Coronary artery (tissue), 2 donors: Measurements from ENCODE around the gene CRABP2.

ENCODE experiments used
- DNase-seq: peaks from one replicate; pipeline ENCODE4 v3.0.0-alpha.2; 2017; ENCODE audit warnings: low spot score
- H3K27ac ChIP-seq, 2 donors: fragments of 200-600 bp; sonication (generic); one replicate each; pipeline ENCODE4 v1.5.1; 2016 to 2019
- H3K4me3 ChIP-seq: fragments of 200-600 bp; sonication (generic); 2 replicates; pipeline ENCODE4 v1.5.1; 2016; ENCODE audit warnings: mild to moderate bottlenecking, moderate library complexity
- TF ChIP-seq, protein P1 (sequence below): fragments of 200-600 bp; sonication (generic); IDR thresholded peaks from one replicate; pipeline ENCODE4 v1.5.1; 2019; ENCODE audit warnings: antibody characterized with exemption

Gene CRABP2

DNA sequence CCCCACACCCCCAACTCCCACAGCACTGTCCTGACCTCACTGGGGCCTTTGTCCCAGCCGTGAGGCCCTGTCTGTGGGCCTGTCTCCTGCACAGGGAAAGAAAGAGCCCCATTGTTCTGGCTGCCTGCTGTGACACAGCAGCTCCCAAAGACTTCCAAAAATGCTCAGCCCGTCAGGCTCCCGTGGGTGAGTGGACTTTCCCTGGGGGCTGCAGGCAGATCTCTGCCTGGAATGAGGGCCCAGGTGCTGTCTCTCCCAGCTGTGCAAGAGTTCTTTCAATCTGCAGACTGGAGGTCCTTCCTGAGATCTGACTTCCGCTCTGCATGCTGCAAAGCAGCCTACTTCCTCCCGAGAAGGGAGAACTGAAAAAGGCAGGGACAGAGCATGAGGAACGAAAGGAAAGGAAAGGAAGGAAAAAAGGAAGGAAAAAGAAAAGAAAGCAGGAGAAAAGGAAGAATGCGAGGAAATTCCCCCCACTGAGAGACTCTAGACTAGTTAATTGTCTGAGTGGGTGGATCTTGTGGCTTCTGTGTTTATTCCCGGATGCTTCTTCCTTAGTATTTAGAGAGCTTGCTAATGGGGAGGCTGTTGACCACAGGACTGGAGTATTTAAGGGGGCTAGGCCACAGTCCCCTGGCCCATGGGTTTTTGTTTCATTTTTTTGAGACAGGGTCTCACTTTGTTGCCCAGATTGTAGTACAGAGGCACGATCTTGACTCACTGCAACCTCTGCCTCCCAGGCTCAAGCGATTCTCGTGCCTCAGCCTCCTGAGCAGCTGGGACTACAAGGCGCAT lies 43.2 kb downstream of the CRABP2 start:
- DNase-seq: no peak
- TF ChIP-seq, protein P1, sequence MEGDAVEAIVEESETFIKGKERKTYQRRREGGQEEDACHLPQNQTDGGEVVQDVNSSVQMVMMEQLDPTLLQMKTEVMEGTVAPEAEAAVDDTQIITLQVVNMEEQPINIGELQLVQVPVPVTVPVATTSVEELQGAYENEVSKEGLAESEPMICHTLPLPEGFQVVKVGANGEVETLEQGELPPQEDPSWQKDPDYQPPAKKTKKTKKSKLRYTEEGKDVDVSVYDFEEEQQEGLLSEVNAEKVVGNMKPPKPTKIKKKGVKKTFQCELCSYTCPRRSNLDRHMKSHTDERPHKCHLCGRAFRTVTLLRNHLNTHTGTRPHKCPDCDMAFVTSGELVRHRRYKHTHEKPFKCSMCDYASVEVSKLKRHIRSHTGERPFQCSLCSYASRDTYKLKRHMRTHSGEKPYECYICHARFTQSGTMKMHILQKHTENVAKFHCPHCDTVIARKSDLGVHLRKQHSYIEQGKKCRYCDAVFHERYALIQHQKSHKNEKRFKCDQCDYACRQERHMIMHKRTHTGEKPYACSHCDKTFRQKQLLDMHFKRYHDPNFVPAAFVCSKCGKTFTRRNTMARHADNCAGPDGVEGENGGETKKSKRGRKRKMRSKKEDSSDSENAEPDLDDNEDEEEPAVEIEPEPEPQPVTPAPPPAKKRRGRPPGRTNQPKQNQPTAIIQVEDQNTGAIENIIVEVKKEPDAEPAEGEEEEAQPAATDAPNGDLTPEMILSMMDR: no peak
- H3K27ac ChIP-seq: peak overlapping the region; percentile 80 to 92
- H3K4me3 ChIP-seq: no peak overlapping the region

DNA sequence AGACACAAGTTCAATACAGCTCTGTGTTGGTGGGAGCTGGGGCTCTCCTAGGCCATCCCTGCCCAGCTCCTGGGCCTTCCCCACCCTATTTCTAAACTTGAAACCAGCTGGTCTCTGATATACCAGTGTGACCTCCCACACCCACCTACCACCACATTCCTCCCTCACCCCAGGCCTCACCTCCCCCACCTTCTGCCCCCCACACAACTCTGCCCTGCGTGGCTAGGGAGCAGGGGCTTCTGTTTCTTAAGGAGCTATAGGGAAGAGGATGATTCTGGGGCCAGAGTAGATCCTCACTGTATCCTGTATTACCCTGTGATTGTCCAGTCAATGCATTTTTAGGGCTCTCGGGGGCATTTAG lies 44.7 kb downstream of the CRABP2 start:
- Histone ChIP-seq H3K4me3 (peak overlapping the region; percentile 32), H3K27ac (peak overlapping the region; percentile 80 to 92)
- no peak for DNase-seq
- TF ChIP-seq, protein P1: no peak

DNA sequence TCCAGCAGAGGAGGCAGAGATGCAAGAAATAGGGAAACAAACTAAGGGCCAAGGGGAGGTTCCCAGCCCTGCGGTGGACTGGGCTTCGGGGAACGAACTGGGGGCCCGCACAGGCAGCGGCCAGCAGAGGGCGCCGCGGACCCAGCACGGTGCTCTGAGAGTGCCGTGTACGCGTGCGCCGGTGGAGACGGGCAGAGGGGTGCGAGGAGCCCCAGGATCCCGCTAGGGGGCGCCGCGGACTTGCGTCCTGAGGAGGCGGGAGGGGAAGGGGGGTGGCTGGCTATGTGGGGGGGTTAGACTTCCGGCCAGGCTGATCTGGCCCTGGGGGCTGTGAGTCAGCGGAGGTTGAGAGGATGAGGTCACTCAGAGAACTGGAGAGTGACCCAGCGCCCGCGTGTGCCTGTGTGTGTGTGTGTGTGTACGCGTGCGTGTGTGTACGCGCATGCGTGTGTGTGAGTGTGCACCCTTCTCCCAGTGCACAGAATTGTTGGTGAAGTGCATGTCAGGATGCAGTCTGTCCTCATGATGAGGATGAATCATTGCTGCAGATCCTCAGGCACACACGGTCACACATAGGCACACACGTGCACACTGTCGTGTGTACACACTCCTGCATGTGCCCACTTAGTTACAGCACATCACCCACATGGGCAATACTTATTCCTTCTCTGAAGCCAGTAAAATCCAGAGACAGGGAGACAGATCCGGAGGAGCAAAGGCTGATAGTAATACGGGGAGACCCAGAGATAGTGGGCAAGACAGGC lies 45.2 kb downstream of the CRABP2 start:
- Histone ChIP-seq H3K27ac (peak overlapping the region; percentile 80 to 92), H3K4me3 (peak overlapping the region; percentile 32)
- DNase-seq: peak; percentile 98
- TF ChIP-seq, protein P1: peak; percentile 93

DNA sequence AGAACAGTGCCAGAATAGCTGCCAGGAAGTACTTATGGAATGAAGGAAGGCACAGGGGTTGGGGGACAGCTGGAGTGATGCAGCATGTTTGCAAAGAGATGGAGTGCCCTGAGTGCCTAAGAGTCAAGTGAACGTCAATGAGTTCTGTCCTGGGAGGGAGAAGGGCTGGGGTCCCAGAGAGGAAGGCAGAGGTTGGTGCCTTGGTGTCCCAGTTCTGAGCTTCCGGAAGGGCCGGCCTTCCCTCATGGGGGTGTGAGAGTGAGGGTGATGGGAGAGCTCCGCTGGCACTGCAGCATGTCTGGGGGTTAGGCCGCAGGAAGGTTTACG lies 45.8 kb downstream of the CRABP2 start:
- DNase-seq: no peak
- Histone ChIP-seq H3K4me3 (peak overlapping the region; percentile 32), H3K27ac (peak overlapping the region; percentile 80 to 92)
- TF ChIP-seq, protein P1: no peak

DNA sequence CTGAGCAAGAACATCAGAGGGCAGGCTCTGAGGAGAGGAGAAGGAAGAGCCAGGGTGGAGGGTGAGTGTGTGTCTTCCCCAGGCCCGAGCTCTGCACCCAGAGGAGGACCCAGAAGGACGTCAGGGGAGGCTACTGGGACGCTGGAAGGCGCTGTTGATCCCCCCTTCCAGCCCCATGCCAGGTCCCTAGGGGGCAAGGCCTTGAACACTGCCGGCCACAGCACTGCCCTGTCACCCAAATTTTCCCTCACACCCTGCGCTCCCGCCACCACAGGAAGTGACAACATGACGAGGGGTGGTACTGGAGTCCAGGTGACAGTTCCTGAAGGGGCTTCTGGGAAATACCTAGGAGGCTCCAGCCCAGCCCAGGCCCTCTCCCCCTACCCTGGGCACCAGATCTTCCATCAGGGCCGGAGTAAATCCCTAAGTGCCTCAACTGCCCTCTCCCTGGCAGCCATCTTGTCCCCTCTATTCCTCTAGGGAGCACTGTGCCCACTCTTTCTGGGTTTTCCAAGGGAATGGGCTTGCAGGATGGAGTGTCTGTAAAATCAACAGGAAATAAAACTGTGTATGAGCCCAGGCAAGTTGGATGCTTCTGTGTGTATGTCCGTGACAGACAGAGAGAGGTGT lies 46.3 kb downstream of the CRABP2 start:
- H3K4me3 ChIP-seq: no peak overlapping the region
- H3K27ac ChIP-seq: peak overlapping the region; percentile 80 to 92
- no peak for DNase-seq
- TF ChIP-seq, protein P1: no peak

DNA sequence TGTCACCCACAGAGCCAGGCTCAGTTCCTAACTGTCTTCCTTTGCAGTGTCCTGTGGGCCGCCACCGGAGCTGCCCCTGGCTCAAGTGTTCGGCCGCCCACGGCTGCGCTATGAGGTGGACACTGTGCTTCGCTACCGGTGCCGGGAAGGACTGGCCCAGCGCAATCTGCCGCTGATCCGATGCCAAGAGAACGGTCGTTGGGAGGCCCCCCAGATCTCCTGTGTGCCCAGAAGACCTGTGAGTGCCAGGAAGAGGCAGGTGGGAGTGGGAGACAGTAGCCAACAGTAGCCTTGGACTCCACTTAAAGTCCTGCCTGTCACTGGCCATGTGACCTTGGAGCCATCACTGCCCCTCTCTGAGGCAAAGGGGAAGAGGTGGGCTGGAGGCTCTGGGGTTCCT lies 46.9 kb downstream of the CRABP2 start:
- no peak for DNase-seq
- TF ChIP-seq, protein P1: no peak
- no peak overlapping the region for H3K4me3 ChIP-seq
- no peak overlapping the region for H3K27ac ChIP-seq
